ENCODE measurements around the gene FBXW8.

FBXW8 gene

GRCh38 chr12:117076410-117077372 lies 165.9 kb downstream of the FBXW8 start:
- DNase-seq (ENCODE audit: low read depth in 2 of 2): no peak

- no peak for DNase-seq (ENCODE audit: low read depth in 2 of 2)
These were observed 168.7 kb downstream of the FBXW8 start for GRCh38 chr12:117079487-117079886.

GRCh38 chr12:117080661-117081144 lies 170.0 kb downstream of the FBXW8 start:
- no peak for DNase-seq (ENCODE audit: low read depth in 2 of 2)

Data from stimulated activated CD8-positive, alpha-beta memory T cell treated with anti-CD3 and anti-CD28 coated beads, Interleukin-7, amount 100 ng/mL, for 4 hours (primary cell).